Lower lobe of right lung (tissue), 2 donors: Measurements from ENCODE around the gene POU6F2. TPM values are rescaled to one million over a fixed set of nuclear protein-coding genes. Genes with fewer than 3 reads are reported as not detected.

ENCODE experiments used
- ATAC-seq, 2 donors: fragments of 200-7000 bp; cut with Tn5 transposase; one replicate each; pipeline ENCODE4 v1.9.1; 2020 to 2022; ENCODE audit warnings: mild to moderate bottlenecking in 2 of 2, moderate library complexity in 2 of 2
- DNase-seq: peaks from one replicate; pipeline ENCODE4 v3.0.0-alpha.2; 2020
- H3K27ac ChIP-seq: fragments of 200-600 bp; one replicate; pipeline ENCODE4 v1.8.0; 2022
- H3K27me3 ChIP-seq: fragments of 200-600 bp; one replicate; pipeline ENCODE4 v1.8.0; 2022; ENCODE audit warnings: low read depth
- H3K36me3 ChIP-seq: fragments of 200-600 bp; one replicate; pipeline ENCODE4 v1.8.0; 2022; ENCODE audit warnings: mild to moderate bottlenecking
- H3K4me1 ChIP-seq: fragments of 200-600 bp; one replicate; pipeline ENCODE4 v1.8.0; 2022
- H3K4me3 ChIP-seq: fragments of 200-600 bp; one replicate; pipeline ENCODE4 v1.8.0; 2022; ENCODE audit warnings: mild to moderate bottlenecking
- H3K9me3 ChIP-seq: fragments of 200-600 bp; one replicate; pipeline ENCODE4 v1.8.0; 2022
- intact Hi-C: fragments of 100-400 bp; cut with DNase I; formaldehyde crosslinking; loops from one replicate; pipeline ENCODE4 v1.11.0; 2022
- total RNA-seq: library from RNA; stranded (reverse); fragmentation: NEBNext Ultra II Directional; extraction: Animal tissue kit (Norgen Biotek cat#: 25700); gene quantifications from one replicate; pipeline ENCODE4 v1.2.1, GENCODE V29; 2021
- TF ChIP-seq, protein P1 (sequence below): fragments of 200-600 bp; IDR thresholded peaks from one replicate; pipeline ENCODE4 v1.8.0; 2022; ENCODE audit warnings: antibody characterized with exemption, mild to moderate bottlenecking
- donor health status: DM: no; HTN: yes; CAD: no; lungs with severe emphysema.

POU6F2 gene
- total RNA-seq, 1 donor from 2014 or later = not detected

DNA sequence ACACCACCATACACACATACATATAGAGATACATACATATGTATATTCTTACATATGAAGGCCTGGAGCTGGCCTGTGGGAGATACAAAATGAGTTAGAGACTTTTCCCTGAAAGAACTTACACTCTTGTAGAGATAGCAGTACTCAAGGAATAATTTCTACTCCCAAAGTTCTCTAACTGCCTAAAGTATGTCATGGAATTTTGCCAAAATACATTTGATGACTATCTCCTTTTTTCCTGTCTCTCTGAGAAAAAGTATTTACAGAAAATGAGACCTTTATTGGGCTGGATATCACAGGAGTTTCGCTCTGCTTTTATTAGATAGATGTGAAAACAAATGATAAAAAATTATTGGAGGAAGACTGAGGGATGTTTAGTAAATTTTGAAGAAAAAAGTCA is 220.1 kb downstream of the POU6F2 start:
- no peak overlapping the region for H3K4me3 ChIP-seq
- TF ChIP-seq, protein P1, sequence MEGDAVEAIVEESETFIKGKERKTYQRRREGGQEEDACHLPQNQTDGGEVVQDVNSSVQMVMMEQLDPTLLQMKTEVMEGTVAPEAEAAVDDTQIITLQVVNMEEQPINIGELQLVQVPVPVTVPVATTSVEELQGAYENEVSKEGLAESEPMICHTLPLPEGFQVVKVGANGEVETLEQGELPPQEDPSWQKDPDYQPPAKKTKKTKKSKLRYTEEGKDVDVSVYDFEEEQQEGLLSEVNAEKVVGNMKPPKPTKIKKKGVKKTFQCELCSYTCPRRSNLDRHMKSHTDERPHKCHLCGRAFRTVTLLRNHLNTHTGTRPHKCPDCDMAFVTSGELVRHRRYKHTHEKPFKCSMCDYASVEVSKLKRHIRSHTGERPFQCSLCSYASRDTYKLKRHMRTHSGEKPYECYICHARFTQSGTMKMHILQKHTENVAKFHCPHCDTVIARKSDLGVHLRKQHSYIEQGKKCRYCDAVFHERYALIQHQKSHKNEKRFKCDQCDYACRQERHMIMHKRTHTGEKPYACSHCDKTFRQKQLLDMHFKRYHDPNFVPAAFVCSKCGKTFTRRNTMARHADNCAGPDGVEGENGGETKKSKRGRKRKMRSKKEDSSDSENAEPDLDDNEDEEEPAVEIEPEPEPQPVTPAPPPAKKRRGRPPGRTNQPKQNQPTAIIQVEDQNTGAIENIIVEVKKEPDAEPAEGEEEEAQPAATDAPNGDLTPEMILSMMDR = no peak
- H3K9me3 ChIP-seq = no peaks in the 10 kb centered on the region
- ATAC-seq (no peak), DNase-seq (no peak)
- H3K27ac ChIP-seq = no peak overlapping the region
- intact Hi-C loops = no loop called here
- H3K27me3 ChIP-seq = no peaks in the 10 kb centered on the region
- no peaks in the 10 kb centered on the region for H3K36me3 ChIP-seq
- H3K4me1 ChIP-seq = no peaks in the 10 kb centered on the region

DNA sequence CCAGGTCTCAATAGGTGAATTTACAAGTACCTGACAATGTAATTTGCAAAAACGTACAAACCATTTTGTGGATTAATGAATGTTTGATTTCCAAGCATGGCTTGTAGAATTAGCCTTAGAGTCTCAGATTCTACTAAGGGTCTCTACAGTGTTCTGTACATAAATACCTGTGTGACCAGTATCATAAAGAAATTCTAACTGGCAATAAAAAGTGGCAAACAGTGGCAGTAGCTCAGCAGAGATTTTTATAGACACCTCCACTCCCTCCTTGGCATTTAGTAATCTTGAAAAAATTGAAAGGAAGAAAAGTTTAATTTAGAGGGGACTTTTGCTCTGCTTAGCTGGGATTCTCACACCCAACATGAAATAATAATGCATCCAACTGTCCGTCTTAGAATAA is 220.8 kb downstream of the POU6F2 start:
- Histone ChIP-seq H3K4me1 (no peaks in the 10 kb centered on the region), H3K9me3 (no peaks in the 10 kb centered on the region), H3K4me3 (no peak overlapping the region), H3K36me3 (no peaks in the 10 kb centered on the region), H3K27ac (no peak overlapping the region), H3K27me3 (no peaks in the 10 kb centered on the region)
- intact Hi-C loops = no loop called here
- TF ChIP-seq, protein P1 = no peak
- ATAC-seq (no peak), DNase-seq (no peak)

DNA sequence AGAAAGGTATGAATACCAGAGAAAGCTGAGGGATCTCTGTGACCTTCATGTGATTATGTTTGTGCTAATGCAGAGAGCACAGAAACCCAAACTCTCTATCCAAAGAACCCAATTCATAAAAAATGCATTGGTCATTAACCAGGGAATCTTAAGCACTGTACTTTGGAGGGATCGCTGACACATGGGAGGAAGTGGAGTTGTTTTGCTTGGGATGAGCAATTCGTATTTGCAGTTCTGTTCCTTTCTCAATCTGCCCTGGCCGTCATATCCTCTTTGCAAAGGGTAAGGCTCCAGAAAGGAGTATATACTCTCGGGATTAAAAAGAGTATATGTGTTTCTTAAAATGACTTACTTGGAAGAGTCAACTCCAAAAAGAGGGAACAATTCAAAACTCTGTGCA is 221.3 kb downstream of the POU6F2 start:
- intact Hi-C loops = no loop called here
- TF ChIP-seq, protein P1 = no peak

DNA sequence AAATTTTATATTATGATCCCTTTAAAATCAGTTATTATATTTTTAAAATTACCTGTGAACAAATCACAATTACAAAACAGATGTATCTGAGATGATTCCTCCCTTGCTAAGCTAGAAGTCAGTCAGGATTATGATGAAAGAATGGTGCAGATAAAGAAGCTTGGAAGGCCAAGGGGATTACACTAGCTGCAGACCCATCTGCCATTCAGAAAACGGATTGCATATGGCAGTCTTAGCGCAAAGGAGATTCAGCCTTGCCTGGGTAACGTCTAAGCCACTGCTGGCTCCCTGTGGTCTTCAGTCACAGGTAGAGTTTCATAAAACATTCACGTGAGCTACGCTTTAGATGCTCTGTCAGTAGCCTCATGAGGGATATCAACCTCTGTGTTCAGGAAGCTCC is 222.2 kb downstream of the POU6F2 start:
- TF ChIP-seq, protein P1 = no peak
- no peak for DNase-seq
- ATAC-seq = no peak
- Histone ChIP-seq H3K36me3 (no peaks in the 10 kb centered on the region), H3K27me3 (no peaks in the 10 kb centered on the region), H3K9me3 (no peaks in the 10 kb centered on the region), H3K27ac (no peak overlapping the region), H3K4me1 (no peaks in the 10 kb centered on the region), H3K4me3 (no peak overlapping the region)
- intact Hi-C loops = no loop called here

More for the DNA sequence above, 221.3 kb downstream of the POU6F2 start:
- no peak overlapping the region for H3K27ac ChIP-seq
- no peak overlapping the region for H3K4me3 ChIP-seq
- DNase-seq (no peak), ATAC-seq (no peak)
- no peaks in the 10 kb centered on the region for H3K27me3 ChIP-seq
- H3K36me3 ChIP-seq = no peaks in the 10 kb centered on the region
- no peaks in the 10 kb centered on the region for H3K4me1 ChIP-seq
- no peaks in the 10 kb centered on the region for H3K9me3 ChIP-seq

DNA sequence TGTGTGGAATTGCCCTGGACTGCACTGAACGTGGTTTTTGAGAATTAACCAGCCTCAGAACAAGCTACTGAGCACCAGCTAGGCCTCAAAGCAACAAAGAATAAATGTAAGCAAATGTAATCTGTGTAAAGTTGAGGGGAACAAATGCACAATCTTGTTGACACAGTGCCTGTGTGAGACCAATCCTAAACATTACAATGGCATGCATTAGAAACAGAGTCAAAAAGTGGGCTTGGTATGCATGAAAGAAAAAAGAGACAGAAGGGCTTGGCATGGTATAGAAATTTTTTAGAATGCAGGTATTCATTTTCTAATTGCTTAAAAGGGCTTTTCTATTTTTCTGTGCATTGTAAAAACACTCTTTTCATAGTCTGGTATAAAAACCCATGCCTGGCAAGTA is 224.3 kb downstream of the POU6F2 start:
- Histone ChIP-seq H3K27ac (no peak overlapping the region), H3K9me3 (no peaks in the 10 kb centered on the region), H3K36me3 (no peaks in the 10 kb centered on the region), H3K4me1 (no peaks in the 10 kb centered on the region), H3K27me3 (no peaks in the 10 kb centered on the region), H3K4me3 (no peak overlapping the region)
- DNase-seq = no peak
- intact Hi-C loops = no loop called here
- TF ChIP-seq, protein P1 = no peak
- no peak for ATAC-seq

DNA sequence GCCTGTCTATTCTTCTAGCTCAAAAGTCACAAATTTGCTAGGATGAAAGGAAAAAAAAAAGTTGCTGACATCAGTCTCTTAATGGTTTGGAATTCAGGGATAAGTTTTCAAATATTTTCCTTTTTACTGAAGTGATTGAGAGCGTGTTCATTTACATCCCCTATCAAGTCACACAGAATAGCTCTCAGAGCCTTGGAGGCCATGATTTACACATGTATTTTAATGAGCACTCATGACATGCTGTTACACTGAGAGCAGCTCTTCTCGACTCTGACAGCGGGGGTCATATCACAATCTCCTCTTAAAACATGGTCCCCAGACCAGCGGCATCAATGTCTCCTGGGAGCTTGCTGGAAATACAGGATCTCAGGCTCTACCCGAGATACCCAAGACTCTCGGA is 232.7 kb downstream of the POU6F2 start:
- Histone ChIP-seq H3K9me3 (no peaks in the 10 kb centered on the region), H3K27ac (no peak overlapping the region), H3K4me1 (no peaks in the 10 kb centered on the region), H3K4me3 (no peak overlapping the region), H3K36me3 (no peaks in the 10 kb centered on the region), H3K27me3 (no peaks in the 10 kb centered on the region)
- TF ChIP-seq, protein P1 = no peak
- no peak for ATAC-seq
- intact Hi-C loops = no loop called here
- DNase-seq = no peak
